GM18498 (cell line): ENCODE measurements around the gene ABO.
"Not testable (repeated sequence)": the region's sequence is repeated elsewhere in the genome, so short reads cannot be mapped to it uniquely, and the experiment has no call there.

ENCODE experiments used
- ATAC-seq: cut with Tn5 transposase; IDR thresholded peaks from one replicate; pipeline ENCODE4 v1.9.1; 2021; ENCODE audit warnings: mild to moderate bottlenecking, moderate library complexity; ENCODE audit not compliant: unreplicated experiment

Gene ABO

GRCh38 chr9:133264235-133264764, 10.7 kb downstream of the ABO start:
- ATAC-seq, result no peak

- ATAC-seq, result no peak
Observed at GRCh38 chr9:133263557-133263956, 11.4 kb downstream of the ABO start.

GRCh38 chr9:133262226-133262625, 12.8 kb downstream of the ABO start:
- ATAC-seq, result no peak

- no peak for ATAC-seq
Observed at GRCh38 chr9:133261753-133262120, 13.3 kb downstream of the ABO start.

GRCh38 chr9:133261103-133261752, 13.8 kb downstream of the ABO start:
- no peak for ATAC-seq

GRCh38 chr9:133260334-133261102, 14.5 kb downstream of the ABO start:
- no peak for ATAC-seq

- no peak for ATAC-seq
Observed at GRCh38 chr9:133258061-133259015, 16.7 kb downstream of the ABO start.

GRCh38 chr9:133257465-133257956, 17.5 kb downstream of the ABO start:
- no peak for ATAC-seq

GRCh38 chr9:133256686-133257091, 18.3 kb downstream of the ABO start:
- ATAC-seq, result no peak

GRCh38 chr9:133256136-133256461, 18.9 kb downstream of the ABO start:
- ATAC-seq, result no peak

- ATAC-seq, result no peak
Observed at GRCh38 chr9:133255371-133256135, 19.4 kb downstream of the ABO start.

- no peak for ATAC-seq
Observed at GRCh38 chr9:133254471-133254870, 20.5 kb downstream of the ABO start.

GRCh38 chr9:133253268-133253667, 21.7 kb downstream of the ABO start:
- ATAC-seq, result no peak

GRCh38 chr9:133252301-133253020, 22.5 kb downstream of the ABO start:
- ATAC-seq, result no peak

GRCh38 chr9:133251773-133252172, 23.2 kb downstream of the ABO start:
- no peak for ATAC-seq

- ATAC-seq, result not testable (repeated sequence)
Observed at GRCh38 chr9:133251221-133251620, 23.8 kb downstream of the ABO start.

- no peak for ATAC-seq
Observed at GRCh38 chr9:133250741-133251170, 24.2 kb downstream of the ABO start.

- no peak for ATAC-seq
Observed at GRCh38 chr9:133249337-133249736, 25.7 kb downstream of the ABO start.

GRCh38 chr9:133248726-133249295, 26.2 kb downstream of the ABO start:
- no peak for ATAC-seq
